COR-L47 (cell line): ENCODE data around the gene TNKS1BP1.

ENCODE experiments used
- DNase-seq: peaks from one replicate; lab custom pipeline; 2025; lab: John Stamatoyannopoulos, UW

The TNKS1BP1 gene

DNA sequence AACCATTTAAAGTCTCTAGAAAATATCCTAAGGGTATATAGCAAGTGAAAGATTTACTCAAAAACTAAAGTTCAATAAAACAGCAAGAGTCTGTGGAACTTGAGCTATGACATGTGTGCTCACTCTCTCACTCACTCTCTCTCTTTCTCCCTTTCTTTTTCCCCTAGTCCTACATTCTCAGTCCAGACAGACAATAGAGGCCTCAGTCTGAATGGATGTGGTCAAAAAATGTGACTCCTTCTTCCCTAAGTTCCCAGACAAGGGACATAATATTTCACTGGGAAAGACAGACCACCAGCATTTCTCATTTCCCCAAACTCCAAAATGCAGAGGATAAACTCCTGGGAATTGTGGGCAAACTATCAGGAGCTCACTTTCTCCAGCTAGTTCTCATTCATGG lies 70.1 kb downstream of the TNKS1BP1 start:
- no peak for DNase-seq

DNA sequence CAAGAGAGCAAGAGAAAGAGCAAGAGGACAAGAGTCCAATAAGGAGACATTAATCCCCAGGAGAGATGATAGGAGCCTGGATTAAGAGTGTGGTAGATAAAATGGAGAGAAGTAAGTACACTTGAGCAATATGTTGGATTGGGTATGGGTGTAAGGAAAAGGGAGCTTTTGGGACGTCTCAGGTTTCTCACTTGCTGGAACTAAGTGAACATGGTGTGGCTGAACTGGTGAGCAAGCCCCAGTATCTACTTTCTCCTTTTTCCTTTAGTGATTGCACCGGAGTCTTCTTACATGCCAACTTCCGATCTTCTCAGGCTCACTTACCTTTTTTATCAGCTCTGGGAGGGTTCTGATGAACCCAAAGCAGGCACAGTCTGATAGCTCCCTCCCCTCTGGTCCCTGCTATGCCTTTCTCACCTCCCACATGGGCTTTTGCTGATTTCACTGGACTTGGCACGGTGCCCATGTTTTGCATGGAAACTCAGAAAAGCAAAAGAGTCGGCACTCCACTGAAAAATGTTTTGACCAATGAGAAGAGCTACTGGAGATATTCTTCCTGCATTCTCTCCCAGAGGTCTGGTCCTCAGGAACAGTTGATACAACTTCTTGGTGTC lies 73.2 kb downstream of the TNKS1BP1 start:
- no peak for DNase-seq

DNA sequence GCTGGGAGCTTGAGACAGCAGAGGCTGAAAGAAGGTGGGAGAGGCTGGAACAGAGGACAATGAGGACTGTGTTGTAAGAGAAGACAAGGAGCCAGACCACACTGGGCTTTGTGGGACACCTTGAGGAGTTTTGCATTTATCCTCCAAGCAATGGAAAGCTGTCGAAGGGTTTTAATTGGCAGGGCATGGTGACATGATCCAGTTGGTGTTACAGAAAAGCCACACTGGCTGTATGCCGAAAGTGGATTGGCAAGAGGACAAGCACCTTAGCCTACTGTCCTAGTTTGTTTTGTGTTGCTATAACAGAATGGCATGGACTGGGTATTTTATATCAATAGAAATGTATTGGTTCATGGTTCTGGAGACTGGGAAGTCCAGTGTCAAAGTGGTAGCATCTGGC lies 73.7 kb downstream of the TNKS1BP1 start:
- DNase-seq, result no peak
